Measurements from ENCODE around the gene SSRP1. TPM values are rescaled to one million over a fixed set of nuclear protein-coding genes. Genes with fewer than 3 reads are reported as not detected.

The SSRP1 gene
- total and polyA plus RNA-seq, 9 of the 15 experiments (the other 6 are each of a cell fraction or from before 2014, with no cell fraction given) = 91.1 to 416 (median 245) TPM

GRCh38 chr11:57325735-57326048 lies 10.0 kb downstream of the SSRP1 start (continued):
- TF ChIP-seq ERF (CRISPR knock-in tag; IDR thresholded peaks at IDR 0.05) (no peak), ZNF778 (CRISPR knock-in tag; IDR thresholded peaks at IDR 0.05) (no peak), GATA2 (CRISPR knock-in tag; IDR thresholded peaks at IDR 0.05) (no peak), HNRNPK (IDR thresholded peaks at IDR 0.05; ENCODE audit: low read depth, low read length, poor library complexity, severe bottlenecking) (no peak), L3MBTL2 (IDR thresholded peaks at IDR 0.05) (no peak), ARID3A (IDR thresholded peaks at IDR 0.05; ENCODE audit: borderline replicate concordance, low read depth, low read length) (no peak), PTTG1 (tag; IDR thresholded peaks at IDR 0.05; ENCODE audit: low read depth) (no peak), FOSL1 (tag; conservative IDR thresholded peaks at IDR 0.05) (no peak; the same call in 1 of the 2 replicates), DACH1 (IDR thresholded peaks at IDR 0.05; ENCODE audit: partially characterized antibody) (peak; percentile 4), BRD4 (IDR thresholded peaks at IDR 0.05) (0 out of 2 replicates have a peak, but pooled peaks have one; percentile 36), CHD2 (IDR thresholded peaks at IDR 0.05; ENCODE audit: low read depth, low read length) (no peak), KAT7 (CRISPR knock-in tag; IDR thresholded peaks at IDR 0.05; ENCODE audit: borderline replicate concordance) (no peak), MTA1 (IDR thresholded peaks at IDR 0.05; ENCODE audit: borderline replicate concordance) (no peak), BRD9 (IDR thresholded peaks at IDR 0.05; ENCODE audit: low read depth, partially characterized antibody) (no peak), ETV1 (tag; conservative IDR thresholded peaks at IDR 0.05; ENCODE audit: low read depth) (peak; percentile 36; the same call in 1 of the 2 replicates), MTF1 (CRISPR knock-in tag; IDR thresholded peaks at IDR 0.05; ENCODE audit: borderline replicate concordance) (no peak), STAG1 (CRISPR knock-in tag; IDR thresholded peaks at IDR 0.05; ENCODE audit: borderline replicate concordance) (no peak), MIER1 (IDR thresholded peaks at IDR 0.05; ENCODE audit: low read depth) (no peak), RBM17 (IDR thresholded peaks at IDR 0.05; ENCODE audit: borderline replicate concordance, low read depth, low read length) (no peak)
- TF ChIP-seq, protein P1, sequence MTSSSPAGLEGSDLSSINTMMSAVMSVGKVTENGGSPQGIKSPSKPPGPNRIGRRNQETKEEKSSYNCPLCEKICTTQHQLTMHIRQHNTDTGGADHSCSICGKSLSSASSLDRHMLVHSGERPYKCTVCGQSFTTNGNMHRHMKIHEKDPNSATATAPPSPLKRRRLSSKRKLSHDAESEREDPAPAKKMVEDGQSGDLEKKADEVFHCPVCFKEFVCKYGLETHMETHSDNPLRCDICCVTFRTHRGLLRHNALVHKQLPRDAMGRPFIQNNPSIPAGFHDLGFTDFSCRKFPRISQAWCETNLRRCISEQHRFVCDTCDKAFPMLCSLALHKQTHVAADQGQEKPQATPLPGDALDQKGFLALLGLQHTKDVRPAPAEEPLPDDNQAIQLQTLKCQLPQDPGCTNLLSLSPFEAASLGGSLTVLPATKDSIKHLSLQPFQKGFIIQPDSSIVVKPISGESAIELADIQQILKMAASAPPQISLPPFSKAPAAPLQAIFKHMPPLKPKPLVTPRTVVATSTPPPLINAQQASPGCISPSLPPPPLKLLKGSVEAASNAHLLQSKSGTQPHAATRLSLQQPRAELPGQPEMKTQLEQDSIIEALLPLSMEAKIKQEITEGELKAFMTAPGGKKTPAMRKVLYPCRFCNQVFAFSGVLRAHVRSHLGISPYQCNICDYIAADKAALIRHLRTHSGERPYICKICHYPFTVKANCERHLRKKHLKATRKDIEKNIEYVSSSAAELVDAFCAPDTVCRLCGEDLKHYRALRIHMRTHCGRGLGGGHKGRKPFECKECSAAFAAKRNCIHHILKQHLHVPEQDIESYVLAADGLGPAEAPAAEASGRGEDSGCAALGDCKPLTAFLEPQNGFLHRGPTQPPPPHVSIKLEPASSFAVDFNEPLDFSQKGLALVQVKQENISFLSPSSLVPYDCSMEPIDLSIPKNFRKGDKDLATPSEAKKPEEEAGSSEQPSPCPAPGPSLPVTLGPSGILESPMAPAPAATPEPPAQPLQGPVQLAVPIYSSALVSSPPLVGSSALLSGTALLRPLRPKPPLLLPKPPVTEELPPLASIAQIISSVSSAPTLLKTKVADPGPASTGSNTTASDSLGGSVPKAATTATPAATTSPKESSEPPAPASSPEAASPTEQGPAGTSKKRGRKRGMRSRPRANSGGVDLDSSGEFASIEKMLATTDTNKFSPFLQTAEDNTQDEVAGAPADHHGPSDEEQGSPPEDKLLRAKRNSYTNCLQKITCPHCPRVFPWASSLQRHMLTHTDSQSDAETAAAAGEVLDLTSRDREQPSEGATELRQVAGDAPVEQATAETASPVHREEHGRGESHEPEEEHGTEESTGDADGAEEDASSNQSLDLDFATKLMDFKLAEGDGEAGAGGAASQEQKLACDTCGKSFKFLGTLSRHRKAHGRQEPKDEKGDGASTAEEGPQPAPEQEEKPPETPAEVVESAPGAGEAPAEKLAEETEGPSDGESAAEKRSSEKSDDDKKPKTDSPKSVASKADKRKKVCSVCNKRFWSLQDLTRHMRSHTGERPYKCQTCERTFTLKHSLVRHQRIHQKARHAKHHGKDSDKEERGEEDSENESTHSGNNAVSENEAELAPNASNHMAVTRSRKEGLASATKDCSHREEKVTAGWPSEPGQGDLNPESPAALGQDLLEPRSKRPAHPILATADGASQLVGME (CRISPR knock-in tag; IDR thresholded peaks at IDR 0.05) = 0 out of 2 replicates have a peak, but pooled peaks have one; percentile 11
- TF ChIP-seq, protein P2, sequence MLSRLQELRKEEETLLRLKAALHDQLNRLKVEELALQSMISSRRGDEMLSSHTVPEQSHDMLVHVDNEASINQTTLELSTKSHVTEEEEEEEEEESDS (CRISPR knock-in tag; IDR thresholded peaks at IDR 0.05) = no peak
- TF ChIP-seq, protein P3, sequence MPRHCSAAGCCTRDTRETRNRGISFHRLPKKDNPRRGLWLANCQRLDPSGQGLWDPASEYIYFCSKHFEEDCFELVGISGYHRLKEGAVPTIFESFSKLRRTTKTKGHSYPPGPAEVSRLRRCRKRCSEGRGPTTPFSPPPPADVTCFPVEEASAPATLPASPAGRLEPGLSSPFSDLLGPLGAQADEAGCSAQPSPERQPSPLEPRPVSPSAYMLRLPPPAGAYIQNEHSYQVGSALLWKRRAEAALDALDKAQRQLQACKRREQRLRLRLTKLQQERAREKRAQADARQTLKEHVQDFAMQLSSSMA (CRISPR knock-in tag; IDR thresholded peaks at IDR 0.05) = no peak

All from K562 (cell line).